ENCODE measurements around the gene FGFR3.

Gene FGFR3

GRCh38 chr4:1792832-1793495, at the start of gene FGFR3:
FGFR3 (plus strand) TSS chr4:1793293; CDS start chr4:1793935, 642 bp downstream.
- no peak for DNase-seq

GRCh38 chr4:1743551-1743950, 49.5 kb upstream of the FGFR3 start:
- no peak for DNase-seq

- no peak for DNase-seq
Measured at GRCh38 chr4:1743975-1744374, 49.1 kb upstream of the FGFR3 start.

- DNase-seq = no peak
Measured at GRCh38 chr4:1744552-1744951, 48.5 kb upstream of the FGFR3 start.

DNA sequence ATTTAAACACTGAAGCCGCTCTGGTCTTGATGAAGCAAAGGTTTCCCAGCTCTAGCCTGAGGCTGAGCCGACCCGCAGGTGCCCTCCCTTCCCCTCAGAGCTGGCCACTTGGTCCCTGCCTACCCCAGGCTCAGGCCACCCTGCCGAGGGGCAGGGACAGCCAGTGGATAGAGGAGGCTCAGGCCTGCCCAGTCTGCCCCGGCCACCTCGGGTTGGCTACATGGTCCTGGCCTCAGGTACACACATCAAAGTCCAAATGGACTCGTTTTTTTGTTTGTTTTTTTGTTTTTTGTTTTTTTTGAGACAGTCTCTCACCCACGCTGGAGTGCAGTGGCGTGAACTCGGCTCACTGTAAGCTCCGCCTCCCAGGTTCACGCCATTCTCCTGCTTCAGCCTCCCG, 47.9 kb upstream of the FGFR3 start:
- DNase-seq = no peak

DNA sequence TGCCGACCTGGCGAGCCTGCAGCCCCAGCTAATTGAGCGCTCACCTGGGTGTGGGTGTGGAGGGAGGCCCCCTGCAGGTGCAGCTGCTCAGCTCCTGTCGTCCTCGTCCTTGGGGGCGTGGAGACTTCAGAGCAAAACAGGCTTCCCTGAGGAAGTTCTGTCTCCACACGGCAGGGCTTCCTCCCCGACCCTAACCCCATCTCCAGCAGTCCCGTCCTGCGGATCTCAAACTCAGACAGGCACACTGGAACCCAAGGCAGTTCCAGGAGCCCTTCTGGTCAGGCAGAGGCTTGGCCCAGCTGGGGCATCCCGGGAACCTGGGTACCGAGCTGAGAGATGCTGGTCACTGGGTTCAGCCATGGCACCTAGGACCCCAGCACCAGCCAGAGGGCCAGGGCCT, 47.4 kb upstream of the FGFR3 start:
- DNase-seq = no peak

- peak; percentile 55 for DNase-seq
Measured at GRCh38 chr4:1746265-1746691, 46.8 kb upstream of the FGFR3 start.

DNA sequence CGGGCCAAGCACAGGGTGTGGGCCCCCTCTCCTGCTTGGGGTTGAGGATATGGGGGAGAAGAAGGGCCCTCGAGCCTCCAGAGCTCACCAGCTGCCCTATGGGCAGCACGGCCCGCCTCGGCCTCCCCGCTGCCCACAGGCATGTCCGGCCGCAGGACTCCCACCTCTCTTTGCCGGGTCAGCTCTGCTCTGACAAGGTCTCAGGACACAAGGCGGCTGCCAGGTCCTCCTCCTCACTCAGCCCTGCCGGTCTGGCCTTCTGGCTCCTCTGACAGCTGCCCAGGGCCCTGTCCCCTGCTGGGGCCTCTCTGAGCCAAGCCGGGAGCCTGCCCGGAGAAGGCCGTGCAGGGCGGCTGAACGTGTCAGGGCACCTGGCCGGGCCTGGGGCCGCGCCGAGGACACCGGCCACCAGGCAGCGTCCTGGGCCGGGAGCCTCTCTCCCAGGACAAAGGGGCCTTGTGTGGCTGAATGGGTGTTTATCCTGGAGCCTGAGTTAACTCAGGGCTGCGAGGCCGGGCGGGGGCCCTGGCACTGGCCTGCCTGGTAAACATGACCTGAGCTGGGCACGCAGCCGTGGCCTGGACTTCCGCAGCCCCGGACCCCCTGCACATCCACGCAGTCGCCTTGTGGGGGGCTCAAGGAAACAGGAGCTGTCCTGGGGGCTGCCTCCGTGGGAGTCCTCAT, 46.0 kb upstream of the FGFR3 start:
- DNase-seq = no peak

DNA sequence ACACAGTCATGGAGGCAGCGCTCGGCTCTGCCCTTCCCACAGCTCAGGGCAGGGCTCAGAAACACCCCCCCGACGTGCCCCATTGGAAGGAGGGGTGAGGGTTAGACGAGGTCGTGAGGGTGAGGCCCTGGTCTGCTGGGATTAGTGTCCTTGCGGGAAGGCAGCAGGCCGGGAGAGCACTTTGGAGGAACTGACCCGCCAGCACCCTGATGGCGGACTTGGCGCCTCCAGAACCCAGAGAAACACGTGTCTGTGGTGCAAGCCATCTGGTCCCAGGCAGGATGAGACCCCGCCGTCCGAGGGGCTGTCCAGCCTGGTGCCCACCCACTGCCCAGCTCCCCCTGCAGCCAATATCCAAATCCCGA, 45.5 kb upstream of the FGFR3 start:
- DNase-seq = no peak

- DNase-seq = peak; percentile 56
Measured at GRCh38 chr4:1748465-1748995, 44.6 kb upstream of the FGFR3 start.

DNA sequence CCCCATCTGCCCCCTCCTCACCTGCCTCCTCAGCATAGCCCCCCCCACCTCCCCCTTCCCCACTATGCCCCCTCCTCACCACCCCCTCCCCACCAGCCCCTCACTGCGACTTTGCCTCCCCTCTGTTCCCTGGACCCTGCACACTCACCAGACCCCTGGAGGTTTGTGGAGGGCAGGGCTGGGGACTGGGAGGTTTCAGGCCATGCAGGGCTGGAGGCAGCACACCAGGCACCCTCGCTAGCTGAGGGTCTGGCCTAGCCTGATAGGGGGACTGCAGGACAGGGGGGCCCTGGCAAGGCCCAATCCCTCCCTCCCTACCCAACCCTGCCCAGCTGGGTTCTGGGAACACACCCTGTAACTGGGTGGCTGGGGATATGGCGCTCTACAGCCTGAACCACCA, 43.7 kb upstream of the FGFR3 start:
- no peak for DNase-seq

GRCh38 chr4:1749826-1750225, 43.3 kb upstream of the FGFR3 start:
- no peak for DNase-seq

- no peak for DNase-seq
Measured at GRCh38 chr4:1750381-1751154, 42.5 kb upstream of the FGFR3 start.

DNA sequence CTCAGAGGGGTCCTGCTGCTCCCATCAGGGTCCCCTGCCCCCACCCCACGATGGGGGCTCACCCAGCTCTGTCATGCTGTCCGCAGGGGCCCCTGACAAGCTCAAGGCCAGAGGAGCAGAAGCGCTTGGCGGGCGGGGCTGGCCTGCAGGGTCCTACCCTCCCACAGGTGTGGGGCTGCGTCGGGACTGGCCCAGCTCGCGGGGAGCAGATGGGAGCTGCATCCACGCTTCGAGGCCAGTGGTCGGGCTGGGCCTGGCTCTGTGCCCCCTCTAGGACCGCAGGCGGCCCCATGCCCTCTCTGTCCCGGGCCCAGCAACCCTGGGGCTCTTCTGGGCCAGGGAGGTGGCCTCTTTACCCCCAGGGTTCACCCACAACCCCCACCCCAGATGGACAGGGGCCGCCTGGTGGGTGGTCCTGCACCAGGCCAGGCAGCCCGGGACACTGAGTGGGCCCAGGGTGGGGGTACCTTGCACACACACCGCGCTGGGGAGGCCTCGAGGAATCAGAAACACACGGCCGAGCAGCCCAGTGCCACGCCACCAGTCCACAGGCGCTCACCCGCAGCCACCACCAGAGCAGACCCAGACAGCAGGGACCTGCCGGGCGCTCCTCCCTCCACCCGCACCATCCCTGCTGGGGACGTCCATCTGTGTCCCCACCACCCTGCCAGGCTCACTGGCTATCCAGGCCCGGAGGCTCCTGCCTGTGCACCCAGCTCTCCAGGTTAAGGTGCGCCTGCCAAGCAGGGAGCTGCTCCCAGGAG, 41.8 kb upstream of the FGFR3 start:
- DNase-seq = no peak

DNA sequence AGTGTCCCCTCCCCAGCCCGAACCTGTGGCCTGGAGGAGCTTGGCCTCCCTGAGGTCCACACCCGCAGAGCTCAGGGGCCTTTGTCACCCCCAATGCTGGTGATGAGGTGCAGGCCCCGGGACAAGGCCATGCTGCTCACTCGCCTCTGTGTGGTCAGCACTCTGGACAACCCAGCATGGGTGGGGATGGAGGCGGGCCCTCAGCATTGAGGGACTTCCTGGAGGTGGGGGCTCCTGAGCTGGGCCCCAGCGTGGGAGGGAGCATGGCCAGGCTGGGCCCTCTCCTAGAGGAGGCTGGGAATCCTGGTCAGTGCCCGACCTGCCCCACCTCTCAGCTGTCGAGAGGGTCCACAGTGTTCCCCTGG, 41.2 kb upstream of the FGFR3 start:
- no peak for DNase-seq

GRCh38 chr4:1752284-1753041, 40.6 kb upstream of the FGFR3 start:
- DNase-seq = peak; percentile 64

GRCh38 chr4:1753294-1753696, 39.8 kb upstream of the FGFR3 start:
- DNase-seq = no peak

GRCh38 chr4:1753697-1754311, 39.3 kb upstream of the FGFR3 start:
- DNase-seq = no peak

DNA sequence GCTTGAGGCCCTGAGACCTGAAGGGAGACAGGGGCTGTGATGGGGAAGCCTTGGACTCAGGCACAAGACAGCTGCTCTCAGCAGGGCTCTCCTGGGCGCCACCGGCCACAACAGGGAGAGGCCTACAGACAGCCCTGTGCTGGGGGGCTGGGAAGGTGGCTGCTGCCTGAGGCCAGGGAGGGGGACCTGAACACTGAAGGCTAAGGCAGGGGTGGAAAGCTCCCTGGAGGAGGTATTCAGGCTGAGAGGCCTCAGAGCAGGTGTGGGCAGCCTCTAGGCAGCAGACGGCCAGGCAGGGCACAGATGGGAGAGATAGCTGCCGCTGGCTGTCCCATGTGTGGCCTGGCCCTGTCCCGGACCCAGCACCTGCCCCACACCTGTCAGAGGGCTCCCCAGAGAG, 38.8 kb upstream of the FGFR3 start:
- DNase-seq = no peak

- DNase-seq = no peak
Measured at GRCh38 chr4:1755297-1755696, 37.8 kb upstream of the FGFR3 start.

GRCh38 chr4:1756079-1756478, 37.0 kb upstream of the FGFR3 start:
- no peak for DNase-seq

All from NCI-H510A (cell line).